Panc1 (cell line): ENCODE data around the gene POLR3E. TPM values are rescaled to one million over a fixed set of nuclear protein-coding genes. Genes with fewer than 3 reads are reported as not detected.
"Not testable (repeated sequence)": the region's sequence is repeated elsewhere in the genome, so short reads cannot be mapped to it uniquely, and the experiment has no call there.

Experiments used
- ATAC-seq: fragments of 200-7000 bp; cut with Tn5 transposase; 2 replicates; pipeline ENCODE4 v1.9.1; 2020; ENCODE audit warnings: mild to moderate bottlenecking, moderate library complexity
- BruUV-seq: library from RNA; stranded (reverse); fragments of 400-500 nt; replicated peaks from 2 replicates; lab custom pipeline; 2021; lab: Mats Ljungman, UMichigan
- CTCF ChIA-PET: fragments of 300-600 bp; sonication (Branson Sonifier 250); formaldehyde crosslinking; loops from one replicate; lab custom pipeline; 2022; ENCODE audit warnings: antibody characterized with exemption; lab: Charles Lee
- POLR2A ChIA-PET: fragments of 300-600 bp; sonication (Branson Sonifier 250); formaldehyde crosslinking; loops from one replicate; lab custom pipeline; 2022; ENCODE audit warnings: antibody characterized with exemption; lab: Charles Lee
- DNase-seq: peaks from one replicate; pipeline ENCODE4 v3.0.0-alpha.2; 2010; ENCODE audit warnings: low read depth, low spot score
- H3K27ac ChIP-seq: 2 replicates; pipeline ENCODE4 v1.5.1; 2011; ENCODE audit warnings: mild to moderate bottlenecking, low read length, inconsistent platforms
- H3K27me3 ChIP-seq: fragments of 200-500 bp; sonication (Bioruptor generic); 2 replicates; pipeline ENCODE4 v1.6.0; 2014; ENCODE audit warnings: low read length, inconsistent platforms; ENCODE audit not compliant: control insufficient read depth, insufficient read depth
- H3K36me3 ChIP-seq: fragments of 200-500 bp; sonication (Bioruptor generic); 2 replicates; pipeline ENCODE4 v1.5.1; 2014; ENCODE audit warnings: inconsistent platforms, mild to moderate bottlenecking, low read length, moderate library complexity; ENCODE audit not compliant: control insufficient read depth, insufficient read depth
- H3K4me1 ChIP-seq: 2 replicates; pipeline ENCODE4 v1.5.1; 2011; ENCODE audit warnings: inconsistent platforms, mild to moderate bottlenecking, low read length, moderate library complexity; ENCODE audit not compliant: control insufficient read depth, insufficient read depth
- H3K4me3 ChIP-seq, 2 experiments: 2 replicates each; pipeline ENCODE4 v1.5.1; 2011 to 2012; ENCODE audit warnings: low read depth in 2 of 2, low read length in 2 of 2, mild to moderate bottlenecking in 2 of 2, inconsistent platforms in 1 of 2, moderate library complexity in 1 of 2
- H3K9me3 ChIP-seq: fragments of 200-500 bp; sonication (Bioruptor generic); 2 replicates; pipeline ENCODE4 v1.5.1; 2014; ENCODE audit warnings: low read depth, mild to moderate bottlenecking, inconsistent platforms, low read length, moderate library complexity; ENCODE audit not compliant: control insufficient read depth, insufficient read depth
- POLR2AphosphoS5 ChIP-seq: IDR thresholded peaks from 2 replicates; pipeline ENCODE4 v1.6.1; 2012; ENCODE audit warnings: mild to moderate bottlenecking, low read depth, low read length, moderate library complexity
- SIN3A ChIP-seq: IDR thresholded peaks from 2 replicates; pipeline ENCODE4 v1.6.1; 2012; ENCODE audit warnings: low read depth, mild to moderate bottlenecking, low read length, moderate library complexity, borderline replicate concordance; ENCODE audit not compliant: insufficient read depth
- TCF7L2 ChIP-seq: IDR thresholded peaks from 2 replicates; pipeline ENCODE4 v1.6.1; 2011; ENCODE audit warnings: mild to moderate bottlenecking, low read depth, low read length, inconsistent platforms
- in situ Hi-C: cut with HindIII; loops from 2 replicates; pipeline ENCODE4 v1.10.0; 2016; ENCODE audit warnings: low sequenced_read_pairs, low pct_unique_long_range_greater_than_20kb
- intact Hi-C: fragments of 100-400 bp; cut with micrococcal nuclease; formaldehyde crosslinking; loops from one replicate; pipeline ENCODE4 v1.10.0; 2022; ENCODE audit not compliant: unreplicated experiment
- total RNA-seq: library from RNA; stranded (reverse); gene quantifications from one replicate; pipeline ENCODE4 v1.2.1, GENCODE V29; 2021; ENCODE audit not compliant: unreplicated experiment
- TF ChIP-seq, protein P1 (sequence below), 2 experiments: IDR thresholded peaks; 2 replicates each; pipeline ENCODE4 v1.6.1; 2011 to 2012; ENCODE audit warnings: low read depth in 2 of 2, control low read depth in 1 of 2, low read length in 1 of 2, mild to moderate bottlenecking in 1 of 2, moderate library complexity in 1 of 2; ENCODE audit not compliant: insufficient read depth in 1 of 2
- TF ChIP-seq, protein P2 (sequence below): fragments of 450-650 bp; IDR thresholded peaks from 2 replicates; pipeline ENCODE4 v1.5.1; 2017; ENCODE audit warnings: mild to moderate bottlenecking

POLR3E gene
- total RNA-seq, 1 experiment from 2014 or later: 45.2 TPM

DNA sequence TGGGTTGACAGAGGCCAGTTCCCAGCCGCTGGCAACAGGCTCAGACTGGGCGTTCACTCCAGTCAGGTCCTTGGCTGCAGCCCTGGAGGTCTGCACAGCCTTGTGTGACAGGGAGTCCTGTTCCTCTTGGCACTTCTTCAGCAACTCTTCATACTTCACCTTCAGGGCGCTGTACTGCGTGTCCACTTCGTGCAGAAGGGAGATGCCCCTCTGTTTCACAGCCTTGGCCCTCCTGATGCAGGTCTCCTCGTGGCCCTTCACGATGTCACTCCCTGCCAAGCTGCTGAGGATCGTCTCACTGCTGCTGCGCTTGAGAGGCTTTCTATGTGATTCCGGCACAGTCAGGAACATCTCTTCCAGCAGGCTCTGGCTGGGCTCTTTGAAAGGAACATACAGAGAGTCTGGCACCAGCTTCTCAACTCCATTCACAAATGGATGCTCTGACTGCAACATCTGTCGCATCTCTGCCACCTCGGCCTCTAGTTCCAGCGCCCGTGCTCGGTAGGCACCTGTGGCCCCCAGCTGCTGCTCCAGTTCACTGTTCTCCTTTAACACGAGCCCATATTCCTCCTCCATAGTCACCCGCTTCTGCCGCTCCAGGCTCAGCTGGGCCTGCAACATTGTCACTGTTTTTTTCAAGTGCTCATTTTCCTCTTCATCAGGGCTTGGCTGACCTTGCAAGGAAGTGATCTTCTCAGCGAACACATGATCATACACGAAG lies 50.1 kb downstream of the POLR3E start:
- no peaks in the 10 kb centered on the region for H3K4me1 ChIP-seq
- ChIA-PET POLR2A (interaction anchor here (1.0 kb wide), 1 partner anchor 10 kb away, joined by 3 read pairs; no protein-coding TSS in a partner anchor), CTCF (no interaction called here)
- BruUV-seq: no TSS peak
- in situ Hi-C loops (no loop called here), intact Hi-C loops (no loop called here)
- ATAC-seq (no peak), DNase-seq (no peak)
- peaks cover 20% of the 10 kb centered on the region; the same call in 1 of the 2 replicates for H3K36me3 ChIP-seq
- H3K9me3 ChIP-seq: no peaks in the 10 kb centered on the region
- TF ChIP-seq, protein P1, sequence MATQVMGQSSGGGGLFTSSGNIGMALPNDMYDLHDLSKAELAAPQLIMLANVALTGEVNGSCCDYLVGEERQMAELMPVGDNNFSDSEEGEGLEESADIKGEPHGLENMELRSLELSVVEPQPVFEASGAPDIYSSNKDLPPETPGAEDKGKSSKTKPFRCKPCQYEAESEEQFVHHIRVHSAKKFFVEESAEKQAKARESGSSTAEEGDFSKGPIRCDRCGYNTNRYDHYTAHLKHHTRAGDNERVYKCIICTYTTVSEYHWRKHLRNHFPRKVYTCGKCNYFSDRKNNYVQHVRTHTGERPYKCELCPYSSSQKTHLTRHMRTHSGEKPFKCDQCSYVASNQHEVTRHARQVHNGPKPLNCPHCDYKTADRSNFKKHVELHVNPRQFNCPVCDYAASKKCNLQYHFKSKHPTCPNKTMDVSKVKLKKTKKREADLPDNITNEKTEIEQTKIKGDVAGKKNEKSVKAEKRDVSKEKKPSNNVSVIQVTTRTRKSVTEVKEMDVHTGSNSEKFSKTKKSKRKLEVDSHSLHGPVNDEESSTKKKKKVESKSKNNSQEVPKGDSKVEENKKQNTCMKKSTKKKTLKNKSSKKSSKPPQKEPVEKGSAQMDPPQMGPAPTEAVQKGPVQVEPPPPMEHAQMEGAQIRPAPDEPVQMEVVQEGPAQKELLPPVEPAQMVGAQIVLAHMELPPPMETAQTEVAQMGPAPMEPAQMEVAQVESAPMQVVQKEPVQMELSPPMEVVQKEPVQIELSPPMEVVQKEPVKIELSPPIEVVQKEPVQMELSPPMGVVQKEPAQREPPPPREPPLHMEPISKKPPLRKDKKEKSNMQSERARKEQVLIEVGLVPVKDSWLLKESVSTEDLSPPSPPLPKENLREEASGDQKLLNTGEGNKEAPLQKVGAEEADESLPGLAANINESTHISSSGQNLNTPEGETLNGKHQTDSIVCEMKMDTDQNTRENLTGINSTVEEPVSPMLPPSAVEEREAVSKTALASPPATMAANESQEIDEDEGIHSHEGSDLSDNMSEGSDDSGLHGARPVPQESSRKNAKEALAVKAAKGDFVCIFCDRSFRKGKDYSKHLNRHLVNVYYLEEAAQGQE (IDR thresholded peaks at IDR 0.05; ENCODE audit: insufficient read depth in 1 of 2, low read depth in 2 of 2, low read length in 1 of 2): no peak
- TF ChIP-seq, protein P2, sequence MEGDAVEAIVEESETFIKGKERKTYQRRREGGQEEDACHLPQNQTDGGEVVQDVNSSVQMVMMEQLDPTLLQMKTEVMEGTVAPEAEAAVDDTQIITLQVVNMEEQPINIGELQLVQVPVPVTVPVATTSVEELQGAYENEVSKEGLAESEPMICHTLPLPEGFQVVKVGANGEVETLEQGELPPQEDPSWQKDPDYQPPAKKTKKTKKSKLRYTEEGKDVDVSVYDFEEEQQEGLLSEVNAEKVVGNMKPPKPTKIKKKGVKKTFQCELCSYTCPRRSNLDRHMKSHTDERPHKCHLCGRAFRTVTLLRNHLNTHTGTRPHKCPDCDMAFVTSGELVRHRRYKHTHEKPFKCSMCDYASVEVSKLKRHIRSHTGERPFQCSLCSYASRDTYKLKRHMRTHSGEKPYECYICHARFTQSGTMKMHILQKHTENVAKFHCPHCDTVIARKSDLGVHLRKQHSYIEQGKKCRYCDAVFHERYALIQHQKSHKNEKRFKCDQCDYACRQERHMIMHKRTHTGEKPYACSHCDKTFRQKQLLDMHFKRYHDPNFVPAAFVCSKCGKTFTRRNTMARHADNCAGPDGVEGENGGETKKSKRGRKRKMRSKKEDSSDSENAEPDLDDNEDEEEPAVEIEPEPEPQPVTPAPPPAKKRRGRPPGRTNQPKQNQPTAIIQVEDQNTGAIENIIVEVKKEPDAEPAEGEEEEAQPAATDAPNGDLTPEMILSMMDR: no peak
- TF ChIP-seq POLR2AphosphoS5: no peak
- TF ChIP-seq SIN3A: no peak
- H3K27ac ChIP-seq: no peak overlapping the region
- no peaks in the 10 kb centered on the region for H3K27me3 ChIP-seq
- H3K4me3 ChIP-seq: no peak overlapping the region

DNA sequence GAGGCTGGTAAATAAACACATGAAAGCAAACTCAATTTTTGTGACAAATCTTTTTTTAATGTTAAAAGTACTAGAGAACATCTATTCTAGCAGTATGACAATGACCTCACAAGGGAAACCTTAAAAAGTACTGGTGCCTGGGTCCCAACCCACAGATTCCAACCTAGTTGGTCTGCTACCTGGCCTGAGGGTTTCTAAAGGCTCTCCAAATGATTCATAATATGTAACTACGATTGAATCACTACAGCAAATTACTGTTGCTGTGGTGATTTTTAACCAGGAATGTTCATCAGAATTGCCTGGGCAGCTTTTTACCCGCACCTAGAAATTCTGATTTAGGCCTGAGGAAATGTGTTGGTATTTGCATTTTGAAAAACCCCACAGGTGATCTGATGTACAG lies 51.1 kb downstream of the POLR3E start:
- H3K9me3 ChIP-seq: no peaks in the 10 kb centered on the region
- no peak overlapping the region for H3K27ac ChIP-seq
- POLR2A ChIA-PET: no interaction called here
- DNase-seq (no peak), ATAC-seq (no peak)
- CTCF ChIA-PET: no interaction called here
- no peaks in the 10 kb centered on the region for H3K4me1 ChIP-seq
- no TSS peak for BruUV-seq
- H3K27me3 ChIP-seq: no peaks in the 10 kb centered on the region
- peaks cover 20% of the 10 kb centered on the region; the same call in 1 of the 2 replicates for H3K36me3 ChIP-seq
- intact Hi-C loops: no loop called here
- TF ChIP-seq TCF7L2: no peak
- no peak for TF ChIP-seq POLR2AphosphoS5
- TF ChIP-seq, protein P2: no peak
- TF ChIP-seq SIN3A: no peak
- TF ChIP-seq, protein P1 (IDR thresholded peaks at IDR 0.05; ENCODE audit: insufficient read depth in 1 of 2, low read depth in 2 of 2, low read length in 1 of 2): no peak
- in situ Hi-C loops: no loop called here
- no peak overlapping the region for H3K4me3 ChIP-seq

DNA sequence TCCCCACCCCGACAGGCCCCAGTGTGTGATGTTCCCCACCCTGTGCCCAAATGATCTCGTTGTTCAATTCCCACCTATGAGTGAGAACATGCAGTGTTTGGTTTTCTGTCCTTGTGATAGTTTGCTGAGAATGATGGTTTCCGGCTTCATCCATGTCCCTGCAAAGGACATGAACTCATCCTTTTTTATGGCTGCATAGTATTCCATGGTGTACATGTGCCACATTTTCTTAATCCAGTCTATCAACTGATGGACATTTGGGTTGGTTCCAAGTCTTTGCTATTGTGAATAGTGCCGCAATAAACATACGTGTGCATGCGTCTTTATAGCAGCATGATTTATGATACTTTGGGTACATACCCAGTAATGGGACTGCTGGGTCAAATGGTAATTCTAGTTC lies 53.8 kb downstream of the POLR3E start:
- BruUV-seq, CTCF ChIA-PET, intact Hi-C loops, H3K4me3 ChIP-seq, ATAC-seq, DNase-seq, H3K9me3 ChIP-seq, H3K4me1 ChIP-seq, in situ Hi-C loops, POLR2A ChIA-PET, H3K27me3 ChIP-seq, H3K27ac ChIP-seq: not testable (repeated sequence)
- H3K36me3 ChIP-seq: peaks cover 20% of the 10 kb centered on the region
